ENCODE data around the gene ADGRG2.

- no peak for TF ChIP-seq CTCF (IDR thresholded peaks at IDR 0.05 in 8 of 11, conservative IDR thresholded peaks at IDR 0.05 in 3 of 11)
- no peak for TF ChIP-seq POLR2A (IDR thresholded peaks at IDR 0.05)
- no peak for TF ChIP-seq POLR2AphosphoS5 (IDR thresholded peaks at IDR 0.05)
Measured at GRCh38 chrX:18985186-18985435, 137.2 kb downstream of the ADGRG2 start.

All from spleen (tissue), 7 donors.